Gastroesophageal sphincter (tissue), 3 donors: ENCODE data around the gene CDH4.

Experiments used
- CTCF ChIP-seq, 4 experiments: fragments of 200-600 bp in 2 of 4; fragments of 450-650 bp in 2 of 4; sonication (generic) in 1 of 4; IDR thresholded peaks; one replicate each; pipeline ENCODE4 v1.5.1; 2017 to 2019; ENCODE audit warnings: antibody characterized with exemption in 4 of 4, mild to moderate bottlenecking in 2 of 4, moderate library complexity in 2 of 4
- POLR2AphosphoS5 ChIP-seq: sonication (generic); formaldehyde crosslinking; IDR thresholded peaks from one replicate; pipeline ENCODE4 v1.6.1; 2017; ENCODE audit warnings: antibody characterized with exemption

- no peak for TF ChIP-seq POLR2AphosphoS5
- no peak for TF ChIP-seq CTCF (IDR thresholded peaks at IDR 0.05)
Observed at GRCh38 chr20:61730631-61731362, 478.7 kb downstream of the CDH4 start.
